ENCODE results near the gene ANKZF1.

- TF ChIP-seq TAF1 (IDR thresholded peaks at IDR 0.05; ENCODE audit: low read depth, low read length) (peak; percentile 44; the same call in 1 of the 2 replicates), CREB1 (IDR thresholded peaks at IDR 0.05) (peak; percentile 42; the same call in 1 of the 2 replicates), EP300 (IDR thresholded peaks at IDR 0.05; ENCODE audit: borderline replicate concordance in 1 of 2, low read depth in 2 of 2, low read length in 2 of 2) (peak in 1 of 2 experiments; percentile 48; a peak in 1 of 3 replicates)
Measured at GRCh38 chr2:219252900-219253752, 23.5 kb downstream of the ANKZF1 start, which contains the start of gene TUBA4B.
